K562 (cell line): ENCODE results near the gene EEF1B2. TPM values are rescaled to one million over a fixed set of nuclear protein-coding genes. Genes with fewer than 3 reads are reported as not detected.

ENCODE experiments used
- ATAC-seq: fragments of 200-7000 bp; cut with Tn5 transposase; 3 replicates; pipeline ENCODE4 v1.9.1; 2020; ENCODE audit warnings: moderate library complexity
- BruUV-seq: library from RNA; stranded (reverse); fragments of 400-500 nt; replicated peaks from 2 replicates; lab custom pipeline; 2021; lab: Mats Ljungman, UMichigan
- CTCF ChIA-PET: fragments of 300-600 bp; formaldehyde crosslinking; extraction: SDS; loops from one replicate; lab custom pipeline; 2021; ENCODE audit warnings: low intra/inter-chr PET ratio; lab: Yijun Ruan, JAX
- POLR2A ChIA-PET: fragments of 300-600, 350-650 bp; sonication (Branson Sonifier 250); formaldehyde crosslinking; extraction: SDS; loops from one replicate; lab custom pipeline; 2021; ENCODE audit warnings: antibody characterized with exemption, inconsistent platforms; lab: Yijun Ruan, JAX
- DNase-seq, 4 experiments: peaks; one replicate each; pipeline versions ENCODE4 v3.0.0 to v3.0.0-alpha.2; 2011 to 2018; ENCODE audit warnings: low spot score in 3 of 4, mixed read lengths in 3 of 4; ENCODE audit errors: extremely low read depth in 1 of 4
- FAIRE-seq: peaks from 2 replicates; lab custom pipeline; 2011; peaks lifted over from hg19 to GRCh38; lab: Jason Lieb, UNC
- H2AFZ ChIP-seq: 2 replicates; pipeline ENCODE4 v1.6.0; 2011; ENCODE audit warnings: low read depth, low read length, control low read depth, inconsistent platforms
- H3K27ac ChIP-seq: fragments of 200-600 bp; 3 replicates; pipeline ENCODE4 v1.8.0; 2011; ENCODE audit warnings: low read depth, mild to moderate bottlenecking, control low read depth, inconsistent platforms, low read length, moderate library complexity, mixed read lengths; ENCODE audit errors: extremely low read depth
- H3K27me3 ChIP-seq, 2 experiments: fragments of 300-600 bp in 1 of 2; 2 replicates in 1 of 2; 3 replicates in 1 of 2; pipeline versions ENCODE4 v1.6.0 to v1.8.0; 2011; ENCODE audit warnings: inconsistent platforms in 2 of 2, low read length in 2 of 2, mild to moderate bottlenecking in 1 of 2, mixed read lengths in 1 of 2, moderate library complexity in 1 of 2; ENCODE audit not compliant: control insufficient read depth in 2 of 2, insufficient read depth in 2 of 2
- H3K36me3 ChIP-seq: fragments of 300-600 bp; 3 replicates; pipeline ENCODE4 v1.8.0; 2011; ENCODE audit warnings: mild to moderate bottlenecking, low read length, inconsistent platforms; ENCODE audit not compliant: control insufficient read depth, insufficient read depth
- H3K4me1 ChIP-seq, 2 experiments: fragments of 200-600 bp in 1 of 2; replicated peaks in 1 of 2; 2 replicates in 1 of 2; 3 replicates in 1 of 2; pipeline versions ENCODE4 v1.5.1 to v1.8.0; 2011; ENCODE audit warnings: inconsistent platforms in 2 of 2, low read length in 2 of 2, mild to moderate bottlenecking in 1 of 2, mixed read lengths in 1 of 2, moderate library complexity in 1 of 2; ENCODE audit not compliant: control insufficient read depth in 2 of 2, insufficient read depth in 2 of 2
- H3K4me2 ChIP-seq: 2 replicates; pipeline ENCODE4 v1.6.1; 2011; ENCODE audit warnings: low read length, control low read depth, inconsistent platforms, mixed read lengths; ENCODE audit not compliant: insufficient read depth
- H3K4me3 ChIP-seq: fragments of 200-600 bp; sonication (generic), shearing (Covaris generic); 2 replicates; pipeline ENCODE4 v1.5.1; 2016; ENCODE audit warnings: control low read depth, inconsistent platforms
- H3K79me2 ChIP-seq: fragments of 200-600 bp; 3 replicates; pipeline ENCODE4 v1.8.0; 2011; ENCODE audit warnings: low read length, inconsistent platforms; ENCODE audit not compliant: control insufficient read depth, insufficient read depth
- H3K9ac ChIP-seq, 2 experiments: 2 replicates each; pipeline versions ENCODE4 v1.6.0 to v1.6.1; 2011; ENCODE audit warnings: low read depth in 2 of 2, low read length in 2 of 2, control low read depth in 1 of 2, inconsistent platforms in 1 of 2, mild to moderate bottlenecking in 1 of 2, mixed read lengths in 1 of 2; ENCODE audit not compliant: insufficient read depth in 1 of 2
- H3K9me1 ChIP-seq: one replicate; pipeline ENCODE4 v1.6.0; 2011; ENCODE audit warnings: inconsistent platforms, mild to moderate bottlenecking, low read length, moderate library complexity; ENCODE audit not compliant: control insufficient read depth, insufficient read depth
- H3K9me3 ChIP-seq: replicated peaks from 2 replicates; pipeline ENCODE4 v1.5.1; 2011; ENCODE audit warnings: low read depth, low read length, inconsistent platforms; ENCODE audit not compliant: control insufficient read depth, insufficient read depth
- H4K20me1 ChIP-seq: replicated peaks from 2 replicates; pipeline ENCODE4 v1.6.1; 2011; ENCODE audit warnings: low read length, inconsistent platforms, mixed read lengths; ENCODE audit not compliant: control insufficient read depth, insufficient read depth
- ERF ChIP-seq: fragments of 450-650 bp; formaldehyde crosslinking; IDR thresholded peaks from 2 replicates; pipeline ENCODE4 v1.4.0; 2020; ENCODE audit warnings: mild to moderate bottlenecking, mixed read lengths
- KAT8 ChIP-seq: fragments of 450-650 bp; IDR thresholded peaks from 2 replicates; pipeline ENCODE4 v1.6.1; 2016; ENCODE audit warnings: low read depth, mild to moderate bottlenecking
- MCM3 ChIP-seq: fragments of 450-650 bp; IDR thresholded peaks from 2 replicates; pipeline ENCODE4 v1.6.1; 2016
- NR3C1 ChIP-seq: sonication (generic); formaldehyde crosslinking; IDR thresholded peaks from 2 replicates; pipeline ENCODE4 v1.8.1; 2022; ENCODE audit warnings: missing genetic modification reagents
- RAD51 ChIP-seq: fragments of 450-650 bp; IDR thresholded peaks from 2 replicates; pipeline ENCODE4 v1.7.1; 2016; ENCODE audit warnings: low read depth, mild to moderate bottlenecking, borderline replicate concordance
- WGBS: fragments of 100-300 bp; shearing (Covaris generic); methylation state at CpG from one replicate; pipeline ENCODE4 v1.1.6; 2016; ENCODE audit warnings: low coverage, mixed read lengths; ENCODE audit not compliant: insufficient coverage; ENCODE audit errors: missing lambda C conversion rate; 5-methylcytosine and 5-hydroxymethylcytosine counted together
- in situ Hi-C: fragments of 300-500 bp; cut with MboI; formaldehyde crosslinking; loops from 4 replicates; pipeline ENCODE4 v1.15.0; 2018; ENCODE audit warnings: inconsistent platforms, mixed read lengths
- intact Hi-C: fragments of 100-400 bp; cut with micrococcal nuclease; formaldehyde crosslinking; loops from 2 replicates; pipeline ENCODE4 v1.14.2; 2022
- polyA plus RNA-seq, 8 experiments: library from polyadenylated mRNA; depleted of rRNA in 4 of 8; stranded (reverse) in 5 of 8; unstranded in 3 of 8; fragments of >200 nt; fragmentation: Nextera tagmentation in 2 of 8; fragmentation: Illumina TruSeq in 1 of 8; extraction: Ambion mirVana in 2 of 8; extraction: Trizol in 1 of 8; gene quantifications; 2 replicates each; pipeline versions ENCODE4 v1.2.1 to v1.2.3, GENCODE V29; 2011 to 2014; ENCODE audit warnings: inconsistent platforms in 1 of 8, missing spikeins in 1 of 8
- total RNA-seq, 7 experiments: library from RNA; depleted of rRNA in 6 of 7; stranded (reverse); fragments of >200 nt in 6 of 7; fragmentation: Illumina TruSeq in 2 of 7; extraction: Trizol in 2 of 7; gene quantifications; 2 replicates each; pipeline versions ENCODE4 v1.2.1 to v1.2.3, GENCODE V29; 2011 to 2021; ENCODE audit warnings: low replicate concordance in 1 of 7
- TF ChIP-seq, protein P1 (sequence below): sonication (generic); formaldehyde crosslinking; IDR thresholded peaks from 2 replicates; pipeline ENCODE4 v1.8.0; 2022; ENCODE audit warnings: mild to moderate bottlenecking, missing genetic modification reagents, borderline replicate concordance

Gene EEF1B2
- total and polyA plus RNA-seq, 9 of the 15 experiments (the other 6 are each of a cell fraction or from before 2014, with no cell fraction given): 522 to 1,148 (median 893) TPM

- H4K20me1 ChIP-seq: no peaks in the 10 kb centered on the region
- H3K79me2 ChIP-seq: no peaks in the 10 kb centered on the region
- FAIRE-seq (no peak), DNase-seq (no peak)
- H3K9me3 ChIP-seq: no peaks in the 10 kb centered on the region
- no peaks in the 10 kb centered on the region for H3K36me3 ChIP-seq
- POLR2A ChIA-PET: no interaction called here
- in situ Hi-C loops: no loop called here
- TF ChIP-seq, protein P1, sequence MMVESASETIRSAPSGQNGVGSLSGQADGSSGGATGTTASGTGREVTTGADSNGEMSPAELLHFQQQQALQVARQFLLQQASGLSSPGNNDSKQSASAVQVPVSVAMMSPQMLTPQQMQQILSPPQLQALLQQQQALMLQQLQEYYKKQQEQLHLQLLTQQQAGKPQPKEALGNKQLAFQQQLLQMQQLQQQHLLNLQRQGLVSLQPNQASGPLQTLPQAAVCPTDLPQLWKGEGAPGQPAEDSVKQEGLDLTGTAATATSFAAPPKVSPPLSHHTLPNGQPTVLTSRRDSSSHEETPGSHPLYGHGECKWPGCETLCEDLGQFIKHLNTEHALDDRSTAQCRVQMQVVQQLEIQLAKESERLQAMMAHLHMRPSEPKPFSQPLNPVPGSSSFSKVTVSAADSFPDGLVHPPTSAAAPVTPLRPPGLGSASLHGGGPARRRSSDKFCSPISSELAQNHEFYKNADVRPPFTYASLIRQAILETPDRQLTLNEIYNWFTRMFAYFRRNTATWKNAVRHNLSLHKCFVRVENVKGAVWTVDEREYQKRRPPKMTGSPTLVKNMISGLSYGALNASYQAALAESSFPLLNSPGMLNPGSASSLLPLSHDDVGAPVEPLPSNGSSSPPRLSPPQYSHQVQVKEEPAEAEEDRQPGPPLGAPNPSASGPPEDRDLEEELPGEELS (CRISPR knock-in tag): no peak
- TF ChIP-seq RAD51 (no peak), KAT8 (no peak), NR3C1 (no peak), MCM3 (no peak), ERF (no peak)
- TF ChIP-seq, all 486 proteins: peak for 0
- CTCF ChIA-PET: no interaction called here
- H3K4me1 ChIP-seq: no peaks in the 10 kb centered on the region
- WGBS: 0% methylated on average over 2 of the region's 2 CpGs
- no peak for ATAC-seq
- H2AFZ ChIP-seq: no peak overlapping the region
- intact Hi-C loops: no loop called here
- no peak overlapping the region for H3K27ac ChIP-seq
- H3K4me2 ChIP-seq: no peak overlapping the region
- no peaks in the 10 kb centered on the region; a peak in 1 of 5 replicates for H3K27me3 ChIP-seq
- H3K9me1 ChIP-seq: no peaks in the 10 kb centered on the region
- BruUV-seq: no TSS peak
- no peak overlapping the region for H3K4me3 ChIP-seq
- no peak overlapping the region for H3K9ac ChIP-seq
Measured at GRCh38 chr2:206190111-206190510, 30.4 kb downstream of the EEF1B2 start.
